CD4-positive, alpha-beta memory T cell (primary cell): ENCODE data around the gene AOPEP. TPM values are rescaled to one million over a fixed set of nuclear protein-coding genes. Genes with fewer than 3 reads are reported as not detected.

ENCODE experiments used
- CTCF ChIA-PET: fragments of 350-600 bp; sonication (Branson Sonifier 250); formaldehyde crosslinking; loops from one replicate; lab custom pipeline; 2021; ENCODE audit warnings: inconsistent platforms; ENCODE audit not compliant: partially characterized antibody; lab: Charles Lee
- POLR2A ChIA-PET: fragments of 350-600 bp; sonication (Branson Sonifier 250); formaldehyde crosslinking; loops from one replicate; lab custom pipeline; 2021; ENCODE audit not compliant: partially characterized antibody; lab: Charles Lee
- DNase-seq, 5 donors: peaks; one replicate each; pipeline versions ENCODE4 v3.0.0 to v3.0.0-alpha.2; 2020 to 2022; ENCODE audit warnings: mixed read lengths in 1 of 5
- H3K27ac ChIP-seq: one replicate; pipeline ENCODE4 v1.7.0; 2013; ENCODE audit warnings: low read depth, low read length
- H3K27me3 ChIP-seq: 2 replicates; pipeline ENCODE4 v1.7.0; 2013; ENCODE audit warnings: mild to moderate bottlenecking, low read length, moderate library complexity; ENCODE audit not compliant: insufficient read depth
- H3K36me3 ChIP-seq: 2 replicates; pipeline ENCODE4 v1.7.0; 2013; ENCODE audit warnings: mild to moderate bottlenecking, low read length, moderate library complexity; ENCODE audit not compliant: insufficient read depth
- H3K4me1 ChIP-seq: 2 replicates; pipeline ENCODE4 v1.7.0; 2013; ENCODE audit warnings: mild to moderate bottlenecking, low read length, moderate library complexity; ENCODE audit not compliant: insufficient read depth
- H3K4me3 ChIP-seq, 2 donors: one replicate each; pipeline ENCODE4 v1.7.0; 2013; ENCODE audit warnings: low read length in 2 of 2, mild to moderate bottlenecking in 1 of 2
- H3K9me3 ChIP-seq, 2 donors: one replicate each; pipeline ENCODE4 v1.7.0; 2013; ENCODE audit warnings: low read length in 2 of 2, control low read depth in 1 of 2; ENCODE audit not compliant: control insufficient read depth in 1 of 2
- H3K27ac Mint-ChIP-seq, 7 donors: one replicate each; pipeline ENCODE4 v1.8.0; 2020 to 2021; ENCODE audit warnings: mixed read lengths in 7 of 7, mild to moderate bottlenecking in 6 of 7, inconsistent platforms in 3 of 7, moderate library complexity in 3 of 7
- H3K27me3 Mint-ChIP-seq, 2 donors: one replicate each; pipeline ENCODE4 v1.8.0; 2020 to 2021; ENCODE audit warnings: mixed read lengths in 2 of 2
- H3K36me3 Mint-ChIP-seq, 2 donors: one replicate each; pipeline ENCODE4 v1.8.0; 2020 to 2021; ENCODE audit warnings: mixed read lengths in 2 of 2, inconsistent platforms in 1 of 2, mild to moderate bottlenecking in 1 of 2
- H3K4me1 Mint-ChIP-seq, 4 donors: one replicate each; pipeline ENCODE4 v1.8.0; 2020 to 2021; ENCODE audit warnings: mixed read lengths in 4 of 4, mild to moderate bottlenecking in 1 of 4
- H3K4me3 Mint-ChIP-seq, 8 donors: one replicate each; pipeline ENCODE4 v1.8.0; 2020 to 2021; ENCODE audit warnings: mixed read lengths in 8 of 8, mild to moderate bottlenecking in 7 of 8, moderate library complexity in 6 of 8, inconsistent platforms in 3 of 8
- H3K9me3 Mint-ChIP-seq, 8 donors: one replicate each; pipeline ENCODE4 v1.8.0; 2020 to 2021; ENCODE audit warnings: mixed read lengths in 8 of 8, mild to moderate bottlenecking in 5 of 8, inconsistent platforms in 3 of 8, moderate library complexity in 1 of 8
- intact Hi-C: fragments of 100-400 bp; cut with micrococcal nuclease; formaldehyde crosslinking; loops from one replicate; pipeline ENCODE4 v1.15.1; 2023
- polyA plus RNA-seq, 2 donors: library from polyadenylated mRNA; unstranded; fragments of 300-500 nt; fragmentation: Illumina TruSeq; gene quantifications; one replicate each; pipeline ENCODE4 v1.2.3, GENCODE V29; 2021
- total RNA-seq, 2 experiments: library from RNA; stranded (reverse); gene quantifications; one replicate each; pipeline ENCODE4 v1.2.3, GENCODE V29; 2021

Gene AOPEP
- total and polyA plus RNA-seq, 4 experiments from 2014 or later: 3.1 to 11.7 (median 7.6) TPM

GRCh38 chr9:95057101-95057500 is 330.6 kb downstream of the AOPEP start:
- intact Hi-C loops: no loop called here
- Mint-ChIP-seq H3K4me3 (no peak overlapping the region), H3K9me3 (peaks cover 0 to 2% (median 0%) of the 10 kb centered on the region in 8 donors), H3K27ac (no peak overlapping the region), H3K4me1 (no peaks in the 10 kb centered on the region), H3K36me3 (peaks cover 0 to 3% of the 10 kb centered on the region in 2 donors), H3K27me3 (peaks cover 0 to 1% of the 10 kb centered on the region in 2 donors)
- H3K9me3 ChIP-seq: no peaks in the 10 kb centered on the region
- no peak overlapping the region for H3K27ac ChIP-seq
- H3K36me3 ChIP-seq: no peaks in the 10 kb centered on the region
- H3K27me3 ChIP-seq: no peaks in the 10 kb centered on the region
- DNase-seq: no peak
- ChIA-PET CTCF (no interaction called here), POLR2A (no interaction called here)
- H3K4me1 ChIP-seq: no peaks in the 10 kb centered on the region
- H3K4me3 ChIP-seq: no peak overlapping the region

- H3K27ac Mint-ChIP-seq: no peak overlapping the region
- CTCF ChIA-PET: interaction anchor here (0.8 kb wide), 1 partner anchor 11 kb away, joined by 3 read pairs; no protein-coding TSS in a partner anchor
- no peaks in the 10 kb centered on the region for H3K27me3 ChIP-seq
- POLR2A ChIA-PET: no interaction called here
- H3K36me3 ChIP-seq: no peaks in the 10 kb centered on the region
- H3K27ac ChIP-seq: no peak overlapping the region
- H3K36me3 Mint-ChIP-seq: peaks cover 0 to 5% of the 10 kb centered on the region in 2 donors
- H3K4me1 Mint-ChIP-seq: no peaks in the 10 kb centered on the region
- H3K4me1 ChIP-seq: no peaks in the 10 kb centered on the region
- DNase-seq: no peak
- H3K9me3 ChIP-seq: no peaks in the 10 kb centered on the region
- no peak overlapping the region for H3K4me3 ChIP-seq
- intact Hi-C loops: no loop called here
- peak overlapping the region in 1 of 8 donors; percentile 32 for H3K4me3 Mint-ChIP-seq
- H3K9me3 Mint-ChIP-seq: peaks cover 0 to 2% (median 0%) of the 10 kb centered on the region in 8 donors
- no peaks in the 10 kb centered on the region for H3K27me3 Mint-ChIP-seq
These were observed 331.8 kb downstream of the AOPEP start for GRCh38 chr9:95058121-95058785.

GRCh38 chr9:95058795-95059386 is 332.4 kb downstream of the AOPEP start:
- H3K27me3 ChIP-seq: no peaks in the 10 kb centered on the region
- no peak overlapping the region for H3K27ac Mint-ChIP-seq
- DNase-seq: no peak
- H3K27me3 Mint-ChIP-seq: no peaks in the 10 kb centered on the region
- CTCF ChIA-PET: no interaction called here
- no peak overlapping the region for H3K27ac ChIP-seq
- peaks cover 0 to 11% of the 10 kb centered on the region in 2 donors for H3K36me3 Mint-ChIP-seq
- H3K4me3 Mint-ChIP-seq: peak overlapping the region in 1 of 8 donors; percentile 32
- POLR2A ChIA-PET: no interaction called here
- H3K4me1 Mint-ChIP-seq: no peaks in the 10 kb centered on the region
- no peaks in the 10 kb centered on the region for H3K9me3 ChIP-seq
- no peak overlapping the region for H3K4me3 ChIP-seq
- H3K36me3 ChIP-seq: no peaks in the 10 kb centered on the region
- H3K4me1 ChIP-seq: no peaks in the 10 kb centered on the region
- peaks cover 0 to 2% (median 0%) of the 10 kb centered on the region in 8 donors for H3K9me3 Mint-ChIP-seq
- intact Hi-C loops: no loop called here

DNA sequence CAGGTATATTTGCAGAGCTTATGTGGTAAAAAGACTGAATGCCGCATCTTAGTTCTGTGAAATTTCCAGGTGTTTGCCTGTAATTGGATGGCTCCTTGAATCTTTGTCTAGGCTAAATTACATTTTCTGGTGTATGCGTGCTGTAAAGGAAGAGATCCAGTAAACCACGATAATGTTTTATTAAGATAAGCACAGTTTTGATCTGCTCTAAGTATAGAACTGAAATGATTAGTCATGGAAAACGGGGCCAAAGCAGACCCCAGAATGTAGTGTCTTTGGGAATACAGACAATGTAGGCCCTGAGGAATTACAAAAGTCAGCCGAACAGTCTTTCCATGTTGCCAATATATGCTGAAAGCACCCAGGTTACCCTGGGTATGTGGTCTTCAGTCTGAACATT is 333.7 kb downstream of the AOPEP start:
- H3K27ac ChIP-seq: no peak overlapping the region
- DNase-seq: no peak
- H3K4me3 ChIP-seq: no peak overlapping the region
- no peaks in the 10 kb centered on the region for H3K9me3 ChIP-seq
- Mint-ChIP-seq H3K27ac (no peak overlapping the region), H3K27me3 (no peaks in the 10 kb centered on the region), H3K9me3 (no peaks in the 10 kb centered on the region), H3K36me3 (peaks cover 0 to 11% of the 10 kb centered on the region in 2 donors), H3K4me1 (no peaks in the 10 kb centered on the region), H3K4me3 (no peak overlapping the region)
- ChIA-PET CTCF (no interaction called here), POLR2A (no interaction called here)
- intact Hi-C loops: no loop called here
- no peaks in the 10 kb centered on the region for H3K27me3 ChIP-seq
- no peaks in the 10 kb centered on the region for H3K4me1 ChIP-seq
- no peaks in the 10 kb centered on the region for H3K36me3 ChIP-seq

DNA sequence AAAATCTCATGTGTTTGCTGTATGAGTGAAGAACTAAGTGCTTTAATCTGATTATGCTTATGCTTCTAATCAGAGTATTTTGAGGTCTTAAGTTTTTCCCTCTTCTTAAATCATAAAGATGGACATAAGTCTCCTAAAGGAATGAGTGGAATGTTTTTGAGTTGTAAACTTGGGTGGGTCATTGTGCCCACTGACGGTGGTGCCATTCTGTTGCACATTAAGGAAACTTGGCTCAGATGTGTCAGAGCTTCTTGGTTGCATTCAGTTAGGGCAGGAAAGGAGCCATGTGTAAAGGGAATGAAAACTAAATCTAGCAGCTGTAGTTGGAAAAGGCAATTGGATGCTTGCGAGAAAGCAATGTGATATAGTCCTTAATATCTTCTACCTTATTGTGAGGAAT is 334.4 kb downstream of the AOPEP start:
- Histone ChIP-seq H3K27ac (no peak overlapping the region), H3K4me1 (no peaks in the 10 kb centered on the region), H3K36me3 (no peaks in the 10 kb centered on the region), H3K9me3 (no peaks in the 10 kb centered on the region), H3K27me3 (no peaks in the 10 kb centered on the region), H3K4me3 (no peak overlapping the region)
- Mint-ChIP-seq H3K9me3 (no peaks in the 10 kb centered on the region), H3K4me3 (no peak overlapping the region), H3K27ac (no peak overlapping the region), H3K27me3 (no peaks in the 10 kb centered on the region), H3K4me1 (no peaks in the 10 kb centered on the region), H3K36me3 (peaks cover 0 to 11% of the 10 kb centered on the region in 2 donors)
- ChIA-PET CTCF (no interaction called here), POLR2A (interaction anchor here (1.1 kb wide), 1 partner anchor 28 kb away, joined by 3 read pairs; no protein-coding TSS in a partner anchor)
- DNase-seq: no peak
- intact Hi-C loops: no loop called here

GRCh38 chr9:95061916-95062595 is 335.6 kb downstream of the AOPEP start:
- POLR2A ChIA-PET: interaction anchor here (1.1 kb wide), 1 partner anchor 29 kb away, joined by 3 read pairs; no protein-coding TSS in a partner anchor
- no peaks in the 10 kb centered on the region for H3K4me1 ChIP-seq
- no peak for DNase-seq
- H3K27ac Mint-ChIP-seq: peak overlapping the region in 1 of 7 donors; percentile 39
- no peaks in the 10 kb centered on the region for H3K4me1 Mint-ChIP-seq
- peaks cover 0 to 1% (median 0%) of the 10 kb centered on the region in 8 donors for H3K9me3 Mint-ChIP-seq
- H3K4me3 Mint-ChIP-seq: no peak overlapping the region
- H3K27ac ChIP-seq: no peak overlapping the region
- intact Hi-C loops: no loop called here
- no peaks in the 10 kb centered on the region for H3K36me3 ChIP-seq
- no peak overlapping the region for H3K4me3 ChIP-seq
- H3K27me3 ChIP-seq: no peaks in the 10 kb centered on the region
- no peaks in the 10 kb centered on the region for H3K9me3 ChIP-seq
- no peaks in the 10 kb centered on the region for H3K27me3 Mint-ChIP-seq
- CTCF ChIA-PET: no interaction called here
- H3K36me3 Mint-ChIP-seq: peaks cover 0 to 11% of the 10 kb centered on the region in 2 donors

- H3K27ac Mint-ChIP-seq: no peak overlapping the region
- Histone ChIP-seq H3K9me3 (no peaks in the 10 kb centered on the region), H3K4me1 (no peaks in the 10 kb centered on the region), H3K36me3 (no peaks in the 10 kb centered on the region), H3K27ac (no peak overlapping the region), H3K27me3 (no peaks in the 10 kb centered on the region), H3K4me3 (no peak overlapping the region)
- DNase-seq: no peak
- ChIA-PET CTCF (no interaction called here), POLR2A (no interaction called here)
- no peaks in the 10 kb centered on the region for H3K4me1 Mint-ChIP-seq
- H3K9me3 Mint-ChIP-seq: peaks cover 0 to 2% (median 0%) of the 10 kb centered on the region in 8 donors
- intact Hi-C loops: no loop called here
- no peak overlapping the region for H3K4me3 Mint-ChIP-seq
- H3K36me3 Mint-ChIP-seq: peaks cover 0 to 11% of the 10 kb centered on the region in 2 donors
- no peaks in the 10 kb centered on the region for H3K27me3 Mint-ChIP-seq
These were observed 336.1 kb downstream of the AOPEP start for GRCh38 chr9:95062596-95063065.
